ENCODE data around the gene CTAGE8.
"Not testable (repeated sequence)": the region's sequence is repeated elsewhere in the genome, so short reads cannot be mapped to it uniquely, and the experiment has no call there.

DNA sequence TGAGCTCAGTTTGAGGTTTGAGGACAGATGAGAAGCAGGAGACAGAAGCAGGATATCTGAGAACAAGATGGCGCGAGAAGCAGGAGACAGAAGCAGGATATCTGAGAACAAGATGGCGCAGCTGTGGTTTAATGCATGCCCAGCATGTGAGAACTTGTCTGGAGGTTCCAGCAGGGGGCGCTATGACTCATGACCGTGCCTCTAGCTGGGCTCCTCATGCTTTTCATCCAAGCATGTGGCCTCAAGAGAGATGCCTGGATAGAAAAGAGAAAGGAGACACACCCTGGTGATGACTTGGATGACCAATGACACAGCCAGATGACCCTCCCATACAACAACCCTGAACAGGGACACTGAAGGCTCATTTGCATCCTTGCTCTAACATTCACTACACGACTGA is 10.9 kb upstream of the CTAGE8 start:
- TF ChIP-seq, protein P1, sequence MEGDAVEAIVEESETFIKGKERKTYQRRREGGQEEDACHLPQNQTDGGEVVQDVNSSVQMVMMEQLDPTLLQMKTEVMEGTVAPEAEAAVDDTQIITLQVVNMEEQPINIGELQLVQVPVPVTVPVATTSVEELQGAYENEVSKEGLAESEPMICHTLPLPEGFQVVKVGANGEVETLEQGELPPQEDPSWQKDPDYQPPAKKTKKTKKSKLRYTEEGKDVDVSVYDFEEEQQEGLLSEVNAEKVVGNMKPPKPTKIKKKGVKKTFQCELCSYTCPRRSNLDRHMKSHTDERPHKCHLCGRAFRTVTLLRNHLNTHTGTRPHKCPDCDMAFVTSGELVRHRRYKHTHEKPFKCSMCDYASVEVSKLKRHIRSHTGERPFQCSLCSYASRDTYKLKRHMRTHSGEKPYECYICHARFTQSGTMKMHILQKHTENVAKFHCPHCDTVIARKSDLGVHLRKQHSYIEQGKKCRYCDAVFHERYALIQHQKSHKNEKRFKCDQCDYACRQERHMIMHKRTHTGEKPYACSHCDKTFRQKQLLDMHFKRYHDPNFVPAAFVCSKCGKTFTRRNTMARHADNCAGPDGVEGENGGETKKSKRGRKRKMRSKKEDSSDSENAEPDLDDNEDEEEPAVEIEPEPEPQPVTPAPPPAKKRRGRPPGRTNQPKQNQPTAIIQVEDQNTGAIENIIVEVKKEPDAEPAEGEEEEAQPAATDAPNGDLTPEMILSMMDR (IDR thresholded peaks at IDR 0.05): not testable (repeated sequence)
- TF ChIP-seq EP300 (IDR thresholded peaks at IDR 0.05): not testable (repeated sequence)
